ENCODE results near the gene ANKS1B.

DNA sequence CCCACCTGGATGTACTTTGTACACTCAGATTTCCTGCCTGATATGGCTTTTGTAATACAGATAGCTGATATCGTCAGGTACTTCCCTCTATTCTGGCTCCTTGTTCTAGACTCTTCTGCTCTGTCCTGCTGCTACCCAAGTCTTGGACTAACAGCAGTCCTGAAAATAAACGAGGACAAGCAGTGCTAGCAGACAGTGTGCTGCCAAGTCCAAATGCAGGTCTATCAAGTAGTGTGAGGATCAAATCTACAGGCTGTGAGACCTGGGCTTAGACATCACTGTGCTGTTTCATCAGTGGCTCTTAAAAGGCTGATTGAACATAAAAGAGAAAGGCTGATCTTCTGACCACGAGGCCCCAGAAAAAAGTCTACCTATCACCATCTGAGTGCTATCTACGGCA, 921.6 kb downstream of the ANKS1B start:
- TF ChIP-seq, protein P1, sequence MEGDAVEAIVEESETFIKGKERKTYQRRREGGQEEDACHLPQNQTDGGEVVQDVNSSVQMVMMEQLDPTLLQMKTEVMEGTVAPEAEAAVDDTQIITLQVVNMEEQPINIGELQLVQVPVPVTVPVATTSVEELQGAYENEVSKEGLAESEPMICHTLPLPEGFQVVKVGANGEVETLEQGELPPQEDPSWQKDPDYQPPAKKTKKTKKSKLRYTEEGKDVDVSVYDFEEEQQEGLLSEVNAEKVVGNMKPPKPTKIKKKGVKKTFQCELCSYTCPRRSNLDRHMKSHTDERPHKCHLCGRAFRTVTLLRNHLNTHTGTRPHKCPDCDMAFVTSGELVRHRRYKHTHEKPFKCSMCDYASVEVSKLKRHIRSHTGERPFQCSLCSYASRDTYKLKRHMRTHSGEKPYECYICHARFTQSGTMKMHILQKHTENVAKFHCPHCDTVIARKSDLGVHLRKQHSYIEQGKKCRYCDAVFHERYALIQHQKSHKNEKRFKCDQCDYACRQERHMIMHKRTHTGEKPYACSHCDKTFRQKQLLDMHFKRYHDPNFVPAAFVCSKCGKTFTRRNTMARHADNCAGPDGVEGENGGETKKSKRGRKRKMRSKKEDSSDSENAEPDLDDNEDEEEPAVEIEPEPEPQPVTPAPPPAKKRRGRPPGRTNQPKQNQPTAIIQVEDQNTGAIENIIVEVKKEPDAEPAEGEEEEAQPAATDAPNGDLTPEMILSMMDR (IDR thresholded peaks at IDR 0.05): no peak
- TF ChIP-seq POLR2AphosphoS5 (IDR thresholded peaks at IDR 0.05) (no peak), EP300 (IDR thresholded peaks at IDR 0.05) (no peak)
